ENCODE measurements around the gene NR3C2. TPM values are rescaled to one million over a fixed set of nuclear protein-coding genes. Genes with fewer than 3 reads are reported as not detected.

Gene NR3C2
- total RNA-seq, 1 experiment from 2014 or later, result 0.91 TPM

DNA sequence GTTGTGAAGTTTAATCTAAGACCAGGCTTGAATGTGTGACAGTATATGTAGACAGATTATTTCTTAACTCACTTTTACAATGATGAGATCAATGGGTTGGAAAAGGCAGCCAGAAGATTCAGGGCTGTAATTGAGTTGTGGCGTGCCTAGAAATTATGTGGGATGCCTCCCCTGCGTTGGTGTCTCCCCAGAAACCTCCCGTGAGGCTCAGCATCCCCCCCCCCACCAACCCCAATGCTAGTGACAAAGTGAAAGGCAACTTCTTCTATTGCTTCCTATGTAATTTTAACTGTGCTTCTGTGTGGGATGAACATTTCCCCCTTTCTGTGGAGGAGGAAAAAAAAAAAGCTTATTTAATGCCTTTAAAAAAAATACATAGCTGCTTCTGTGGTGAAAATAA lies 412.4 kb downstream of the NR3C2 start:
- in situ Hi-C loops (cut with HindIII; ENCODE audit: low pct_unique_long_range_greater_than_20kb, low sequenced_read_pairs), result no loop called here
- no peak for DNase-seq (ENCODE audit: low read depth)

All from Caki2 (cell line).